HG03095 (cell line): ENCODE data around the gene INSR.
"Not testable (repeated sequence)": the region's sequence is repeated elsewhere in the genome, so short reads cannot be mapped to it uniquely, and the experiment has no call there.

Experiments used
- ATAC-seq: cut with Tn5 transposase; IDR thresholded peaks from one replicate; pipeline ENCODE4 v1.9.1; 2021; ENCODE audit warnings: moderate library complexity; ENCODE audit not compliant: unreplicated experiment

The INSR gene

GRCh38 chr19:7225741-7226140 is 68.5 kb downstream of the INSR start:
- ATAC-seq: no peak

- ATAC-seq: no peak
Observed at GRCh38 chr19:7224995-7225394, 69.2 kb downstream of the INSR start.

- no peak for ATAC-seq
Observed at GRCh38 chr19:7224209-7224686, 70.0 kb downstream of the INSR start.

- no peak for ATAC-seq
Observed at GRCh38 chr19:7223429-7223828, 70.8 kb downstream of the INSR start.

GRCh38 chr19:7219056-7219455 is 75.2 kb downstream of the INSR start:
- no peak for ATAC-seq

GRCh38 chr19:7217861-7218260 is 76.4 kb downstream of the INSR start:
- no peak for ATAC-seq

GRCh38 chr19:7216373-7216902 is 77.8 kb downstream of the INSR start:
- no peak for ATAC-seq

GRCh38 chr19:7215176-7215575 is 79.0 kb downstream of the INSR start:
- no peak for ATAC-seq

GRCh38 chr19:7214324-7215089 is 79.7 kb downstream of the INSR start:
- ATAC-seq: no peak

- ATAC-seq: no peak
Observed at GRCh38 chr19:7213628-7214323, 80.4 kb downstream of the INSR start.

- ATAC-seq: no peak
Observed at GRCh38 chr19:7211191-7211951, 82.8 kb downstream of the INSR start.

- no peak for ATAC-seq
Observed at GRCh38 chr19:7210359-7210758, 83.9 kb downstream of the INSR start.

GRCh38 chr19:7209597-7210325 is 84.5 kb downstream of the INSR start:
- not testable (repeated sequence) for ATAC-seq

- not testable (repeated sequence) for ATAC-seq
Observed at GRCh38 chr19:7209036-7209435, 85.2 kb downstream of the INSR start.

- ATAC-seq: no peak
Observed at GRCh38 chr19:7203332-7203731, 90.9 kb downstream of the INSR start.

- ATAC-seq: no peak
Observed at GRCh38 chr19:7202888-7203287, 91.3 kb downstream of the INSR start.

- no peak for ATAC-seq
Observed at GRCh38 chr19:7200736-7201135, 93.5 kb downstream of the INSR start.

- no peak for ATAC-seq
Observed at GRCh38 chr19:7199613-7200533, 94.3 kb downstream of the INSR start.
